Right ventricle myocardium superior (tissue), 1 donor: ENCODE measurements around the gene OR6C75. TPM values are rescaled to one million over a fixed set of nuclear protein-coding genes. Genes with fewer than 3 reads are reported as not detected.
"Not testable (repeated sequence)": the region's sequence is repeated elsewhere in the genome, so short reads cannot be mapped to it uniquely, and the experiment has no call there.

ENCODE experiments used
- ATAC-seq: fragments of 200-7000 bp; cut with Tn5 transposase; one replicate; pipeline ENCODE4 v1.9.1; 2020; ENCODE audit warnings: mild to moderate bottlenecking; ENCODE audit not compliant: poor library complexity
- DNase-seq: peaks from one replicate; pipeline ENCODE4 v3.0.0-alpha.2; 2020
- intact Hi-C: fragments of 100-400 bp; cut with DNase I; formaldehyde crosslinking; loops from one replicate; pipeline ENCODE4 v1.11.2; 2022
- long read RNA-seq: library from polyadenylated mRNA; unstranded; transcript quantifications from one replicate; pipeline ENCODE4 v2.0.0, GENCODE V29; 2021
- total RNA-seq: library from RNA; stranded (reverse); fragmentation: NEBNext Ultra II Directional; extraction: Animal tissue kit (Norgen Biotek cat#: 25700); gene quantifications from one replicate; pipeline ENCODE4 v1.2.1, GENCODE V29; 2021
- donor health status: DM: no; HTN: yes; CAD: no; lungs with severe emphysema.

OR6C75 gene
- not detected for total RNA-seq
- long read RNA-seq = 0 reads

GRCh38 chr12:55362675-55363074 is at the start of gene OR6C75:
Gene OR6C75, plus strand, starts transcription at chr12:55362975. Its CDS starts 2,136 bp downstream, at chr12:55365111.
- DNase-seq (no peak), ATAC-seq (no peak)
- intact Hi-C loops = no loop called here

- ATAC-seq = no peak
- DNase-seq = no peak
- intact Hi-C loops = no loop called here
These were observed 48.7 kb upstream of the OR6C75 start, which contains the start of gene OR6C1 for GRCh38 chr12:55314043-55314442. Gene OR6C1, plus strand, starts transcription at chr12:55314343. Its CDS starts 6,257 bp downstream, at chr12:55320600.

GRCh38 chr12:55320201-55320600 is 42.6 kb upstream of the OR6C75 start:
- ATAC-seq (no peak), DNase-seq (no peak)
- intact Hi-C loops = no loop called here

- intact Hi-C loops, DNase-seq, ATAC-seq: not testable (repeated sequence)
These were observed 37.0 kb upstream of the OR6C75 start for GRCh38 chr12:55325801-55326200.

DNA sequence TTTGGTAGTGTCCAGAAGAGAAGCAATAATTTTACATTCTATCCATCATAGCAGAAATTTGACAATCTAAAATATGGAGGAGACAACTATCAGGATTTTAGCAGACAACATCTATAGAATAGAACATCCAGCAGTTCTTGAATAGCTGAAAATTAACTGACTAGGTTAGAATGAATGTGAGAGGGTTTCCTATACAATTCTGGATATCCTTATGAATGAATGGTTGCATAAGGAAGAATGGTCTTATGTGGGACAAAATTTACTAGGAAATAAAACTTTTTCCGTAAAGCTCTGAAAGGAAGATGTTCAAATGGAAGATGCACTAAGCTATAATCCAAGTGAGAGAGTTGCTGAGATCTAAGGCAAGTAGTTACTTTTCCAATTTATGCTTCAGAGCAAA is 32.3 kb upstream of the OR6C75 start, which contains the start of gene OR6C3:
TSS of gene OR6C3 (plus strand) at position 301 of the 400 bp plus-strand sequence. CDS start 955 bp downstream, outside the sequence.
- intact Hi-C loops = no loop called here
- no peak for DNase-seq
- no peak for ATAC-seq

- DNase-seq (no peak), ATAC-seq (no peak)
- intact Hi-C loops = no loop called here
These were observed 26.8 kb upstream of the OR6C75 start for GRCh38 chr12:55336002-55336401.

DNA sequence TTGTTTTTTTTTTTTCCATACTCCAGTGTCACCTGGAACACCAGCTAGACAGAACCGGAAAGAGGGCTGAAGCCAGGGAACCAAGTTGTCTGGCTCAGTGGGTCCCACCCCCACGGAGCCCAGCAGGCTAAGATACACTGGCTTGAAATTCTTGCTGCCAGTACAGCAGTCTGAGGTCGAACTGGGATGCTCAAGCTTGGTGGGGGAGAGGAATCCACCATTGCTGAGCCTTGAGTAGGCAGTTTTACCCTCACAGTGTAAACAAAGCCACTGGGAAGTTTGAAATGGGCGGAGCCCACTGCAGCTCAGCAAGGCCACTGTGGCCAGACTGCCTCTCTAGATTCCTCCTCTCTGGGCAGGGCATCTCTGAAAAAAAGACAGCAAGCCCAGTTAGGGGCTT is 7.4 kb upstream of the OR6C75 start:
- DNase-seq, ATAC-seq, intact Hi-C loops: not testable (repeated sequence)

- intact Hi-C loops = no loop called here
- ATAC-seq = no peak
- no peak for DNase-seq
These were observed 2.3 kb downstream of the OR6C75 start for GRCh38 chr12:55365086-55365485.

- ATAC-seq (no peak), DNase-seq (no peak)
- intact Hi-C loops = no loop called here
These were observed 9.7 kb downstream of the OR6C75 start for GRCh38 chr12:55372521-55372920.

DNA sequence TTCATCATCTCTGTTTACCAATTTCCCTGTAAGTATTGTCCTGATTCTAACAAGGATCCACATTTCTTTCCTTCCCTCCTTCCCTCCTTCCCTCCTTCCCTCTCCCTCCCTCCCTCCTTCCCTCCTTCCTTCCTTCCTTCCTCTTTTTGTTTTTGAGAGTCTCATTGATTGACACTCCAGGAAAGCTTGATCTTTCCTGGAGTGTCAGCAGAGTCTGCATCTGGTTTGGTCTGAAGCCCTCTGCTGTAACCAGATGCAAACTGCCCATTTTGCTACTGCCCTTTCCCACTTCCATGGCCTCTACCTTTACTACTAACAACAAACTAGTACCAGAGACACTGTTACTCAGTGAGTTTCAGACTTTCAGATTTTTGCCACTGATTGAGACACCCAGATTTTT is 23.1 kb downstream of the OR6C75 start:
- no peak for DNase-seq
- ATAC-seq = no peak
- intact Hi-C loops = no loop called here

GRCh38 chr12:55392032-55392795 is 29.4 kb downstream of the OR6C75 start:
- DNase-seq = no peak
- no peak for ATAC-seq
- intact Hi-C loops = no loop called here

- intact Hi-C loops = no loop called here
- DNase-seq = no peak
- no peak for ATAC-seq
These were observed 33.6 kb downstream of the OR6C75 start for GRCh38 chr12:55396326-55396725.

DNA sequence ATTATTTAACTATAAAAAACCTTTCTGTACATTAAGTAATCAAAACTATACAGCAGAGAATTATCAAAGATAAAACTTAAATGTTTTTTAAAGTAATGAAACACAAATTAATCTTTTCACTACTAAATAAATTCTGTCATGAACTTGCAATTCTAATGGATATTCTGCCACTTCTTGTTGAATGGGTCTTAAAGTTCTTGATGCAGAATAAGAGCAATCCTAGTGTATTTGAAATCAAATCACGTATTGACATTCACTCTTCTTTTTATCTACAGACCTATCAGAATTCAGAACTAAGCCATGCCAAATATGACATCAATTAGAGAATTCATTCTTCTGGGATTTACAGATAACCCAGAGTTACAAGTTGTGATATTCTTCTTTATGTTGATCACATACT is 37.5 kb downstream of the OR6C75 start, which contains the start of gene OR6C65:
TSS of gene OR6C65 (plus strand) at position 301 of the 400 bp plus-strand sequence. CDS start at position 301, 0 bp downstream.
- intact Hi-C loops = no loop called here
- ATAC-seq (no peak), DNase-seq (no peak)

DNA sequence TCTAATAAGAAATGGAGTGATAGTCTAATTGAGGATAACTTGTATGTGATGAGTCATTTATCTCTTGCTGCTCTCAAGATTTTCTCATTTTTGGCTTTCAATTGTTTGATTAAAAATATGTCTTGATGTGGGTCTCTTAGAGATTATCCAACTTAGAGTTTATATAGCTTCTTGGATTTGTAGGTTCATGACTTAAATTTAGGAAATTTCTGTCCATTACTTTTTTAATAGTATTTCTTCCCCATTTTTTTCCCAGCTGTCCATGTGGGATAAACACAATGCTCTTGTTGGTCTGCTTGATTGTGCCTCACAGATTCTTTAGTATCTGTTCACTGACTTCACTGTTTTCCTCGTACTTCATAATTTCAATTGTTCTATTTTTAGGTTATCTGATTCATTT is 45.1 kb downstream of the OR6C75 start:
- no peak for DNase-seq
- intact Hi-C loops = no loop called here
- no peak for ATAC-seq

- DNase-seq, intact Hi-C loops, ATAC-seq: not testable (repeated sequence)
These were observed 46.4 kb downstream of the OR6C75 start for GRCh38 chr12:55409133-55409532.

DNA sequence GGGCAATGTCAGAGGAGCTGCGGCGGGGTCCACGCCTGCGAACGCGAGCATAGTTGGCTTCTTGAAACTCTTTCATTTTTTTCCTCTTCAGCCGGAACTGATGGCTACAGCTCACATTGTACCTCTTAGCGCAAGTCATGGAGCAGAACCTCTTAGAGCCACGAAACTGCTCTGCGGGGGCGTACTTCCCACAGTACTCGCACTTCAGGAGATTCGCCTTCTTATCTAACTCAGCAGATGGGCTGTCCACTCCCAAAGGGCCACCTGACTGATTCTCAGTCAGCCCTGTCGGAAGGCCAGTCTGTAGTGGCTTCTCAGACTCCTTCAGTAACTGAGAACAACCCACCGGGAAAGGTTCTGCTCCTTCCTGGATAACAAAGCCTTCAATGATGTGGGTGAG is 49.4 kb downstream of the OR6C75 start:
- DNase-seq, ATAC-seq, intact Hi-C loops: not testable (repeated sequence)

GRCh38 chr12:55413498-55414388 is 51.0 kb downstream of the OR6C75 start:
- intact Hi-C loops, ATAC-seq, DNase-seq: not testable (repeated sequence)

- ATAC-seq = not testable (repeated sequence)
These were observed 51.6 kb downstream of the OR6C75 start for GRCh38 chr12:55414396-55414823.

DNA sequence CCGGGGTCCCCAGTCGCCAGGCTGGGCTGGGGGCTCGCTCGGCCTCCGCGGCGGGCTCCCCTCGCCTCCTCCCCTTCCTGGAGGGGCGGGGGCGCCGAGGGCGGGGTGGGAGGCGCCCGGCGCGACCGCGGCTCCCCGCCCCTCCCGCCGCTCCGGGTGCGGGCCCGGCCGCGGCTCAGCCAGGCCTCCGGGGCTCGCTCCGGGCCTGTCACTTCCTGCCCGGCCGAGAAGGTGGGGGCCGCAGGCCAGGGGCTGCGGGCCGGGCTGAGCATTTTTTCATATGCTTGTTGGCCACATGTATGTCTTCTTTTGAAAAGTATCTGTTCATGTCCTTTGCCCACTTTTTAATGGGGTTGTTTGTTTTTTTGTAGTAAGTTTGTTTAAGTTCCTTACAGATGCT is 52.1 kb downstream of the OR6C75 start:
- intact Hi-C loops, DNase-seq: not testable (repeated sequence)
- ATAC-seq = peak; percentile 62

More at GRCh38 chr12:55414396-55414823, 51.6 kb downstream of the OR6C75 start:
- DNase-seq, intact Hi-C loops: not testable (repeated sequence)
